HepG2 (cell line): ENCODE data around the gene MED20. TPM values are rescaled to one million over a fixed set of nuclear protein-coding genes. Genes with fewer than 3 reads are reported as not detected.

Source experiments
- CBFB ChIP-seq: sonication (generic); formaldehyde crosslinking; IDR thresholded peaks from 2 replicates; pipeline ENCODE4 v1.4.0; 2020; ENCODE audit warnings: missing genetic modification reagents
- CHCHD3 ChIP-seq: sonication (generic); formaldehyde crosslinking; IDR thresholded peaks from 2 replicates; pipeline ENCODE4 v1.8.0; 2022; ENCODE audit warnings: mild to moderate bottlenecking, missing genetic modification reagents, moderate library complexity
- HCFC1 ChIP-seq: fragments of 150-350 bp; IDR thresholded peaks from 2 replicates; pipeline ENCODE4 v1.6.1; 2014; ENCODE audit warnings: low read depth, low read length
- HMG20A ChIP-seq: IDR thresholded peaks from 2 replicates; pipeline ENCODE4 v1.6.1; 2016; ENCODE audit warnings: borderline replicate concordance
- KDM2A ChIP-seq: sonication (generic); formaldehyde crosslinking; IDR thresholded peaks from 2 replicates; pipeline ENCODE4 v1.4.0; 2020; ENCODE audit warnings: low read depth, missing genetic modification reagents, borderline replicate concordance
- LBX2 ChIP-seq: sonication (generic); formaldehyde crosslinking; IDR thresholded peaks from 2 replicates; pipeline ENCODE4 v1.5.0; 2020; ENCODE audit warnings: missing genetic modification reagents, mild to moderate bottlenecking, borderline replicate concordance
- MAX ChIP-seq: IDR thresholded peaks from 2 replicates; pipeline ENCODE4 v1.6.1; 2012; ENCODE audit warnings: inconsistent platforms
- MTA1 ChIP-seq: sonication (generic); formaldehyde crosslinking; IDR thresholded peaks from 2 replicates; pipeline ENCODE4 v1.4.0; 2020; ENCODE audit warnings: missing genetic modification reagents, mild to moderate bottlenecking, borderline replicate concordance
- NR2C2 ChIP-seq: sonication (generic); formaldehyde crosslinking; IDR thresholded peaks from 2 replicates; pipeline ENCODE4 v1.4.0; 2020; ENCODE audit warnings: missing genetic modification reagents, mild to moderate bottlenecking, moderate library complexity, borderline replicate concordance
- NR2F2 ChIP-seq: IDR thresholded peaks from 2 replicates; pipeline ENCODE4 v1.6.1; 2012; ENCODE audit warnings: low read depth, inconsistent platforms, borderline replicate concordance
- SOX5 ChIP-seq: IDR thresholded peaks from 2 replicates; pipeline ENCODE4 v1.6.1; 2016; ENCODE audit warnings: borderline replicate concordance
- TCF7 ChIP-seq: sonication (generic); IDR thresholded peaks from 2 replicates; pipeline ENCODE4 v1.6.1; 2016; ENCODE audit warnings: antibody characterized with exemption, low read depth
- TMF1 ChIP-seq: sonication (generic); formaldehyde crosslinking; IDR thresholded peaks from 2 replicates; pipeline ENCODE4 v1.8.1; 2022; ENCODE audit warnings: low read depth, missing genetic modification reagents
- ZBTB37 ChIP-seq: sonication (generic); formaldehyde crosslinking; IDR thresholded peaks from 2 replicates; pipeline ENCODE4 v1.4.0; 2020; ENCODE audit warnings: mild to moderate bottlenecking, missing genetic modification reagents
- ZBTB38 ChIP-seq: sonication (generic); formaldehyde crosslinking; IDR thresholded peaks from 2 replicates; pipeline ENCODE4 v1.5.1; 2020; ENCODE audit warnings: mild to moderate bottlenecking, missing genetic modification reagents
- ZNF10 ChIP-seq: sonication (generic); formaldehyde crosslinking; IDR thresholded peaks from 2 replicates; pipeline ENCODE4 v1.4.0; 2020; ENCODE audit warnings: mild to moderate bottlenecking, low read depth, missing genetic modification reagents, borderline replicate concordance
- ZNF747 ChIP-seq: sonication (generic); formaldehyde crosslinking; IDR thresholded peaks from 2 replicates; pipeline ENCODE4 v1.8.1; 2023; ENCODE audit warnings: missing genetic modification reagents, mild to moderate bottlenecking, borderline replicate concordance
- polyA plus RNA-seq, 8 experiments: library from polyadenylated mRNA; depleted of rRNA in 3 of 8; stranded (reverse) in 7 of 8; unstranded in 1 of 8; fragments of >200 nt; fragmentation: Illumina TruSeq in 4 of 8; extraction: Trizol in 4 of 8; gene quantifications; 2 replicates each; pipeline versions ENCODE4 v1.2.1 to v1.2.3, GENCODE V29; 2011 to 2016; ENCODE audit warnings: low read depth in 4 of 8, missing spikeins in 1 of 8, mixed read lengths in 1 of 8; ENCODE audit not compliant: insufficient read depth in 1 of 8
- total RNA-seq, 5 experiments: library from RNA; depleted of rRNA; stranded (reverse); fragments of >200 nt; fragmentation: Illumina TruSeq; extraction: Trizol; gene quantifications; 2 replicates each; pipeline ENCODE4 v1.2.3, GENCODE V29; 2016; ENCODE audit warnings: low read depth in 1 of 5
- TF ChIP-seq, protein P1 (sequence below): IDR thresholded peaks from 2 replicates; pipeline ENCODE4 v1.6.1; 2016; ENCODE audit warnings: mild to moderate bottlenecking
- TF ChIP-seq, protein P2 (sequence below): sonication (generic); formaldehyde crosslinking; conservative IDR thresholded peaks from 2 replicates; pipeline ENCODE4 v1.4.0; 2020; ENCODE audit warnings: mild to moderate bottlenecking, missing genetic modification reagents, moderate library complexity
- TF ChIP-seq, protein P3 (sequence below): fragments of 450-650 bp; IDR thresholded peaks from 2 replicates; pipeline ENCODE4 v1.6.1; 2016

Gene MED20
- total and polyA plus RNA-seq, 2 of the 13 experiments (the other 11 are each of a cell fraction or from before 2014, with no cell fraction given): 28.1 to 41.1 TPM

GRCh38 chr6:41895300-41896233, 25.4 kb downstream of the MED20 start, which contains the start of gene USP49 (continued):
- TF ChIP-seq, protein P1, sequence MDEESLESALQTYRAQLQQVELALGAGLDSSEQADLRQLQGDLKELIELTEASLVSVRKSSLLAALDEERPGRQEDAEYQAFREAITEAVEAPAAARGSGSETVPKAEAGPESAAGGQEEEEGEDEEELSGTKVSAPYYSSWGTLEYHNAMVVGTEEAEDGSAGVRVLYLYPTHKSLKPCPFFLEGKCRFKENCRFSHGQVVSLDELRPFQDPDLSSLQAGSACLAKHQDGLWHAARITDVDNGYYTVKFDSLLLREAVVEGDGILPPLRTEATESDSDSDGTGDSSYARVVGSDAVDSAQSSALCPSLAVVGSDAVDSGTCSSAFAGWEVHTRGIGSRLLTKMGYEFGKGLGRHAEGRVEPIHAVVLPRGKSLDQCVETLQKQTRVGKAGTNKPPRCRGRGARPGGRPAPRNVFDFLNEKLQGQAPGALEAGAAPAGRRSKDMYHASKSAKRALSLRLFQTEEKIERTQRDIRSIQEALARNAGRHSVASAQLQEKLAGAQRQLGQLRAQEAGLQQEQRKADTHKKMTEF (CRISPR knock-in tag): 0 out of 2 replicates have a peak, but pooled peaks have one; percentile 13
- TF ChIP-seq SOX5 (CRISPR knock-in tag) (no peak), ZNF747 (CRISPR knock-in tag) (no peak), MAX (peak; percentile 67), KDM2A (peak; percentile 92), MTA1 (CRISPR knock-in tag) (no peak), ZBTB38 (CRISPR knock-in tag) (no peak), HMG20A (CRISPR knock-in tag) (no peak), NR2C2 (CRISPR knock-in tag) (peak; percentile 76; the same call in 1 of the 2 replicates), TCF7 (peak; percentile 39), NR2F2 (0 out of 2 replicates have a peak, but pooled peaks have one; percentile 19), LBX2 (no peak), CHCHD3 (CRISPR knock-in tag) (no peak), HCFC1 (no peak), ZNF10 (no peak), CBFB (CRISPR knock-in tag) (peak; percentile 15; the same call in 1 of the 2 replicates), TMF1 (CRISPR knock-in tag) (no peak), ZBTB37 (CRISPR knock-in tag) (no peak)
- TF ChIP-seq, protein P2, sequence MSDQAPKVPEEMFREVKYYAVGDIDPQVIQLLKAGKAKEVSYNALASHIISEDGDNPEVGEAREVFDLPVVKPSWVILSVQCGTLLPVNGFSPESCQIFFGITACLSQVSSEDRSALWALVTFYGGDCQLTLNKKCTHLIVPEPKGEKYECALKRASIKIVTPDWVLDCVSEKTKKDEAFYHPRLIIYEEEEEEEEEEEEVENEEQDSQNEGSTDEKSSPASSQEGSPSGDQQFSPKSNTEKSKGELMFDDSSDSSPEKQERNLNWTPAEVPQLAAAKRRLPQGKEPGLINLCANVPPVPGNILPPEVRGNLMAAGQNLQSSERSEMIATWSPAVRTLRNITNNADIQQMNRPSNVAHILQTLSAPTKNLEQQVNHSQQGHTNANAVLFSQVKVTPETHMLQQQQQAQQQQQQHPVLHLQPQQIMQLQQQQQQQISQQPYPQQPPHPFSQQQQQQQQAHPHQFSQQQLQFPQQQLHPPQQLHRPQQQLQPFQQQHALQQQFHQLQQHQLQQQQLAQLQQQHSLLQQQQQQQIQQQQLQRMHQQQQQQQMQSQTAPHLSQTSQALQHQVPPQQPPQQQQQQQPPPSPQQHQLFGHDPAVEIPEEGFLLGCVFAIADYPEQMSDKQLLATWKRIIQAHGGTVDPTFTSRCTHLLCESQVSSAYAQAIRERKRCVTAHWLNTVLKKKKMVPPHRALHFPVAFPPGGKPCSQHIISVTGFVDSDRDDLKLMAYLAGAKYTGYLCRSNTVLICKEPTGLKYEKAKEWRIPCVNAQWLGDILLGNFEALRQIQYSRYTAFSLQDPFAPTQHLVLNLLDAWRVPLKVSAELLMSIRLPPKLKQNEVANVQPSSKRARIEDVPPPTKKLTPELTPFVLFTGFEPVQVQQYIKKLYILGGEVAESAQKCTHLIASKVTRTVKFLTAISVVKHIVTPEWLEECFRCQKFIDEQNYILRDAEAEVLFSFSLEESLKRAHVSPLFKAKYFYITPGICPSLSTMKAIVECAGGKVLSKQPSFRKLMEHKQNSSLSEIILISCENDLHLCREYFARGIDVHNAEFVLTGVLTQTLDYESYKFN (CRISPR knock-in tag): no peak
- TF ChIP-seq, protein P3, sequence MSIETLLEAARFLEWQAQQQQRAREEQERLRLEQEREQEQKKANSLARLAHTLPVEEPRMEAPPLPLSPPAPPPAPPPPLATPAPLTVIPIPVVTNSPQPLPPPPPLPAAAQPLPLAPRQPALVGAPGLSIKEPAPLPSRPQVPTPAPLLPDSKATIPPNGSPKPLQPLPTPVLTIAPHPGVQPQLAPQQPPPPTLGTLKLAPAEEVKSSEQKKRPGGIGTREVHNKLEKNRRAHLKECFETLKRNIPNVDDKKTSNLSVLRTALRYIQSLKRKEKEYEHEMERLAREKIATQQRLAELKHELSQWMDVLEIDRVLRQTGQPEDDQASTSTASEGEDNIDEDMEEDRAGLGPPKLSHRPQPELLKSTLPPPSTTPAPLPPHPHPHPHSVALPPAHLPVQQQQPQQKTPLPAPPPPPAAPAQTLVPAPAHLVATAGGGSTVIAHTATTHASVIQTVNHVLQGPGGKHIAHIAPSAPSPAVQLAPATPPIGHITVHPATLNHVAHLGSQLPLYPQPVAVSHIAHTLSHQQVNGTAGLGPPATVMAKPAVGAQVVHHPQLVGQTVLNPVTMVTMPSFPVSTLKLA: 0 out of 2 replicates have a peak, but pooled peaks have one; percentile 21
